Loucy (cell line): ENCODE measurements around the gene TMEM37.

ENCODE experiments used
- H2AFZ ChIP-seq: fragments of 200-600 bp; sonication (generic); 2 replicates; pipeline ENCODE4 v1.6.0; 2016; ENCODE audit warnings: antibody characterized with exemption, mild to moderate bottlenecking, low read length, moderate library complexity
- H3F3A ChIP-seq: fragments of 200-600 bp; 2 replicates; pipeline ENCODE4 v1.6.0; 2016; ENCODE audit warnings: antibody characterized with exemption, low read depth, mild to moderate bottlenecking
- H3K27me3 ChIP-seq: fragments of 200-600 bp; sonication (generic); 2 replicates; pipeline ENCODE4 v1.6.1; 2014; ENCODE audit warnings: low read length, mild to moderate bottlenecking; ENCODE audit not compliant: insufficient read depth, poor library complexity, severe bottlenecking
- H3K36me3 ChIP-seq: fragments of 200-600 bp; sonication (generic); 2 replicates; pipeline ENCODE4 v1.6.1; 2016; ENCODE audit warnings: low read length; ENCODE audit not compliant: insufficient read depth
- H3K4me1 ChIP-seq: fragments of 200-600 bp; sonication (generic); 2 replicates; pipeline ENCODE4 v1.5.1; 2014; ENCODE audit warnings: low read length, mild to moderate bottlenecking; ENCODE audit not compliant: insufficient read depth, poor library complexity, severe bottlenecking
- H3K4me2 ChIP-seq: fragments of 200-600 bp; sonication (generic); 2 replicates; pipeline ENCODE4 v1.6.0; 2014; ENCODE audit warnings: antibody characterized with exemption, low read length, low read depth, mild to moderate bottlenecking; ENCODE audit not compliant: poor library complexity, severe bottlenecking
- H3K4me3 ChIP-seq: fragments of 200-600 bp; sonication (generic); 2 replicates; pipeline ENCODE4 v1.5.1; 2014; ENCODE audit warnings: low read length, mild to moderate bottlenecking, mixed read lengths; ENCODE audit not compliant: poor library complexity, severe bottlenecking
- H3K79me2 ChIP-seq: fragments of 200-600 bp; sonication (generic); 2 replicates; pipeline ENCODE4 v1.6.1; 2014; ENCODE audit warnings: low read length; ENCODE audit not compliant: insufficient read depth
- H3K9ac ChIP-seq: fragments of 200-600 bp; sonication (generic); 2 replicates; pipeline ENCODE4 v1.6.0; 2014; ENCODE audit warnings: mild to moderate bottlenecking, low read depth, low read length, moderate library complexity; ENCODE audit not compliant: poor library complexity, severe bottlenecking
- H3K9me2 ChIP-seq: fragments of 200-600 bp; sonication (generic); replicated peaks from 2 replicates; pipeline ENCODE4 v1.6.1; 2016; ENCODE audit warnings: low read depth, low read length, mixed read lengths
- H3K9me3 ChIP-seq: fragments of 200-600 bp; sonication (generic); 2 replicates; pipeline ENCODE4 v1.6.1; 2014; ENCODE audit warnings: mild to moderate bottlenecking, antibody characterized with exemption, low read length, low read depth; ENCODE audit not compliant: insufficient read depth
- H4K20me1 ChIP-seq: fragments of 200-600 bp; sonication (generic); 2 replicates; pipeline ENCODE4 v1.6.0; 2014; ENCODE audit warnings: antibody characterized with exemption, low read length, mild to moderate bottlenecking; ENCODE audit not compliant: insufficient read depth, poor library complexity, severe bottlenecking
- CTCF ChIP-seq: fragments of 200-600 bp; sonication (generic); conservative IDR thresholded peaks from 2 replicates; pipeline ENCODE4 v1.5.1; 2014; ENCODE audit warnings: mild to moderate bottlenecking, antibody characterized with exemption, low read length
- EZH2phosphoT487 ChIP-seq: fragments of 200-600 bp; IDR thresholded peaks from 2 replicates; pipeline ENCODE4 v1.6.1; 2018; ENCODE audit warnings: antibody characterized with exemption, mild to moderate bottlenecking, moderate library complexity, borderline replicate concordance

Gene TMEM37

GRCh38 chr2:119442850-119443249, 11.2 kb downstream of the TMEM37 start:
- no peaks in the 10 kb centered on the region for H3K27me3 ChIP-seq
- no peaks in the 10 kb centered on the region for H3F3A ChIP-seq
- H4K20me1 ChIP-seq, result no peaks in the 10 kb centered on the region
- no peaks in the 10 kb centered on the region for H3K79me2 ChIP-seq
- no peaks in the 10 kb centered on the region for H3K9me2 ChIP-seq
- no peak overlapping the region for H2AFZ ChIP-seq
- no peak overlapping the region for H3K4me3 ChIP-seq
- no peak overlapping the region for H3K4me2 ChIP-seq
- no peak for TF ChIP-seq CTCF
- no peaks in the 10 kb centered on the region for H3K4me1 ChIP-seq
- H3K9ac ChIP-seq, result no peak overlapping the region
- no peaks in the 10 kb centered on the region for H3K36me3 ChIP-seq
- H3K9me3 ChIP-seq, result no peaks in the 10 kb centered on the region

- Histone ChIP-seq H3K9ac (no peak overlapping the region), H4K20me1 (no peaks in the 10 kb centered on the region), H3K4me1 (no peaks in the 10 kb centered on the region), H3K4me3 (no peak overlapping the region), H2AFZ (no peak overlapping the region), H3K9me2 (no peaks in the 10 kb centered on the region), H3K9me3 (no peaks in the 10 kb centered on the region), H3K79me2 (no peaks in the 10 kb centered on the region), H3K36me3 (no peaks in the 10 kb centered on the region), H3K4me2 (no peak overlapping the region), H3K27me3 (no peaks in the 10 kb centered on the region), H3F3A (no peaks in the 10 kb centered on the region)
- TF ChIP-seq CTCF, result no peak
- no peak for TF ChIP-seq EZH2phosphoT487
Measured at GRCh38 chr2:119446037-119446436, 14.4 kb downstream of the TMEM37 start.

- Histone ChIP-seq H3K9me2 (no peaks in the 10 kb centered on the region), H3K36me3 (no peaks in the 10 kb centered on the region), H3K9ac (no peak overlapping the region), H3K27me3 (no peaks in the 10 kb centered on the region), H3K4me2 (no peak overlapping the region), H3K4me3 (no peak overlapping the region), H3K79me2 (no peaks in the 10 kb centered on the region), H3F3A (no peaks in the 10 kb centered on the region), H2AFZ (no peak overlapping the region), H3K9me3 (no peaks in the 10 kb centered on the region), H3K4me1 (no peaks in the 10 kb centered on the region), H4K20me1 (no peaks in the 10 kb centered on the region)
- TF ChIP-seq CTCF (no peak), EZH2phosphoT487 (no peak)
Measured at GRCh38 chr2:119448427-119449141, 16.9 kb downstream of the TMEM37 start.
